Psoas muscle (tissue), 8 donors: ENCODE results near the gene RPL13A. TPM values are rescaled to one million over a fixed set of nuclear protein-coding genes. Genes with fewer than 3 reads are reported as not detected.
A peak's percentile ranks its signal among the peaks of the same experiment; 100 is the strongest.

Source experiments
- ATAC-seq, 4 donors: fragments of 200-7000 bp; cut with Tn5 transposase; one replicate each; pipeline ENCODE4 v1.9.1; 2020; ENCODE audit warnings: moderate library complexity in 3 of 4, mild to moderate bottlenecking in 2 of 4
- DNase-seq, 2 donors: peaks; one replicate each; pipeline ENCODE4 v3.0.0-alpha.2; 2020
- H3K27ac ChIP-seq: fragments of 200-600 bp; one replicate; pipeline ENCODE4 v1.8.0; 2022
- H3K27me3 ChIP-seq, 3 donors: fragments of 200-600 bp in 1 of 3; one replicate each; pipeline versions ENCODE4 v1.6.1 to v1.8.0; 2013 to 2022; ENCODE audit warnings: low read length in 2 of 3, mild to moderate bottlenecking in 2 of 3, moderate library complexity in 1 of 3; ENCODE audit not compliant: insufficient read depth in 3 of 3
- H3K36me3 ChIP-seq, 2 donors: fragments of 200-600 bp in 1 of 2; one replicate each; pipeline versions ENCODE4 v1.6.1 to v1.8.0; 2013 to 2022; ENCODE audit warnings: low read depth in 1 of 2, mild to moderate bottlenecking in 1 of 2, moderate library complexity in 1 of 2; ENCODE audit not compliant: insufficient read depth in 1 of 2
- H3K4me1 ChIP-seq: fragments of 200-600 bp; one replicate; pipeline ENCODE4 v1.8.0; 2022
- H3K4me3 ChIP-seq: fragments of 200-600 bp; one replicate; pipeline ENCODE4 v1.8.0; 2022; ENCODE audit warnings: mild to moderate bottlenecking
- H3K9me3 ChIP-seq: fragments of 200-600 bp; one replicate; pipeline ENCODE4 v1.8.0; 2022
- CTCF ChIP-seq: fragments of 200-600 bp; IDR thresholded peaks from one replicate; pipeline ENCODE4 v1.8.0; 2022; ENCODE audit warnings: antibody characterized with exemption
- WGBS, 3 donors: extraction: QIAGEN DNeasy Blood & Tissue Kit; methylation state at CpG; one replicate each; pipeline versions ENCODE4 v1.1.6 to v1.1.7; 2013; 5-methylcytosine and 5-hydroxymethylcytosine counted together
- intact Hi-C, 2 donors: fragments of 100-400 bp; cut with DNase I; formaldehyde crosslinking; loops; one replicate each; pipeline versions ENCODE4 v1.11.0 to v1.14.2; 2022
- polyA plus RNA-seq, 3 donors: library from polyadenylated mRNA; stranded (reverse); fragments of 200-250 nt; gene quantifications; one replicate each; pipeline ENCODE4 v1.2.3, GENCODE V29; 2013
- total RNA-seq, 4 donors: library from RNA; stranded (reverse); fragmentation: NEBNext Ultra II Directional in 2 of 4; extraction: Animal tissue kit (Norgen Biotek cat#: 25700) in 2 of 4; gene quantifications; one replicate each; pipeline versions ENCODE4 v1.2.1 to v1.2.4, GENCODE V29; 2021 to 2023
- donor health status: healthy with polysubstance abuse.
- donor health status: DM: no; HTN: no; CAD: no; lungs with moderate emphysema.
- donor health status: Bipolar disorder and iron deficiency.
- donor health status: healthy.
- donor health status: DM: yes; HTN: yes; CAD: no.
- donor health status: DM: no; HTN: no; CAD: no.
- donor health status: DM: no; HTN: no; CAD: no.
- donor health status: DM: yes; HTN: yes; CAD: no.

Gene RPL13A
- total and polyA plus RNA-seq, 7 donors, result 1,392 to 2,955 (median 1,992) TPM

- intact Hi-C loops, result no loop called here
- 76 to 88% (median 78%) methylated on average over 12 of the region's 12 CpGs for WGBS, 3 donors
- ATAC-seq, result no peak
These were observed 20.5 kb downstream of the RPL13A start for GRCh38 chr19:49507803-49508494.

GRCh38 chr19:49512970-49513745, 25.8 kb downstream of the RPL13A start:
- H3K4me3 ChIP-seq, result peak overlapping the region; percentile 93
- WGBS, 3 donors, result 0 to 2% (median 1%) methylated on average over 22 to 50 of the region's 50 CpGs
- no peak for TF ChIP-seq CTCF
- intact Hi-C loops, result no loop called here
- no peaks in the 10 kb centered on the region for H3K9me3 ChIP-seq
- DNase-seq (peak; percentile 66 to 81), ATAC-seq (peak; percentile 55 to 86 (median 82))
- no peaks in the 10 kb centered on the region for H3K27me3 ChIP-seq
- peaks cover 0 to 12% of the 10 kb centered on the region in 2 donors for H3K36me3 ChIP-seq
- peak overlapping the region; percentile 80 for H3K27ac ChIP-seq
- H3K4me1 ChIP-seq, result peaks cover 15% of the 10 kb centered on the region

More at GRCh38 chr19:49507803-49508494, 20.5 kb downstream of the RPL13A start:
- Histone ChIP-seq H3K9me3 (no peaks in the 10 kb centered on the region), H3K27ac (no peak overlapping the region), H3K27me3 (no peaks in the 10 kb centered on the region), H3K36me3 (no peaks in the 10 kb centered on the region), H3K4me3 (no peak overlapping the region), H3K4me1 (peaks cover 16% of the 10 kb centered on the region)
- DNase-seq, result no peak
- TF ChIP-seq CTCF, result no peak

- peaks cover 15% of the 10 kb centered on the region for H3K4me1 ChIP-seq
- DNase-seq, result no peak
- H3K27ac ChIP-seq, result no peak overlapping the region
- peak; percentile 17 to 33 (median 28) for ATAC-seq
- 27 to 44% (median 36%) methylated on average over 11 to 12 of the region's 12 CpGs for WGBS, 3 donors
- peaks cover 0 to 12% of the 10 kb centered on the region in 2 donors for H3K36me3 ChIP-seq
- peak overlapping the region; percentile 93 for H3K4me3 ChIP-seq
- TF ChIP-seq CTCF, result no peak
- intact Hi-C loops, result no loop called here
- H3K9me3 ChIP-seq, result no peaks in the 10 kb centered on the region
- H3K27me3 ChIP-seq, result no peaks in the 10 kb centered on the region
These were observed 26.3 kb downstream of the RPL13A start for GRCh38 chr19:49513746-49514118.

- TF ChIP-seq CTCF, result no peak
- WGBS, 3 donors, result 82 to 85% (median 83%) methylated on average over 17 to 21 of the region's 21 CpGs
- DNase-seq (no peak), ATAC-seq (peak in 1 of 4 donors; percentile 11)
- Histone ChIP-seq H3K4me3 (peak overlapping the region; percentile 93), H3K27me3 (no peaks in the 10 kb centered on the region), H3K4me1 (peaks cover 15% of the 10 kb centered on the region), H3K36me3 (peaks cover 0 to 12% of the 10 kb centered on the region in 2 donors), H3K9me3 (no peaks in the 10 kb centered on the region), H3K27ac (no peak overlapping the region)
- intact Hi-C loops, result no loop called here
These were observed 26.7 kb downstream of the RPL13A start for GRCh38 chr19:49514151-49514550.
